Effector memory CD4-positive, alpha-beta T cell (primary cell): ENCODE measurements around the gene TDRD5.
"Not testable (repeated sequence)": the region's sequence is repeated elsewhere in the genome, so short reads cannot be mapped to it uniquely, and the experiment has no call there.

Experiments used
- DNase-seq, 3 donors: peaks; one replicate each; pipeline ENCODE4 v3.0.0-alpha.2; 2020
- H3K27ac ChIP-seq: 2 replicates; pipeline ENCODE4 v1.7.0; 2013; ENCODE audit warnings: mild to moderate bottlenecking, low read length, moderate library complexity; ENCODE audit not compliant: insufficient read depth, poor library complexity, severe bottlenecking
- H3K27me3 ChIP-seq: replicated peaks from 2 replicates; pipeline ENCODE4 v1.7.0; 2013; ENCODE audit warnings: mild to moderate bottlenecking, low read length; ENCODE audit not compliant: insufficient read depth, control insufficient read depth, poor library complexity, severe bottlenecking
- H3K36me3 ChIP-seq: 2 replicates; pipeline ENCODE4 v1.7.0; 2013; ENCODE audit warnings: mild to moderate bottlenecking, low read length, moderate library complexity; ENCODE audit not compliant: control insufficient read depth, insufficient read depth
- H3K4me1 ChIP-seq: 2 replicates; pipeline ENCODE4 v1.7.0; 2013; ENCODE audit warnings: low read length, mild to moderate bottlenecking; ENCODE audit not compliant: control insufficient read depth, insufficient read depth, poor library complexity, severe bottlenecking
- H3K4me3 ChIP-seq: 2 replicates; pipeline ENCODE4 v1.7.0; 2013; ENCODE audit warnings: low read length, low read depth, mild to moderate bottlenecking; ENCODE audit not compliant: insufficient read depth, poor library complexity, severe bottlenecking
- H3K9me3 ChIP-seq: 2 replicates; pipeline ENCODE4 v1.7.0; 2013; ENCODE audit warnings: mild to moderate bottlenecking, low read length, moderate library complexity; ENCODE audit not compliant: control insufficient read depth

TDRD5 gene

GRCh38 chr1:179599623-179600249 is 8.1 kb downstream of the TDRD5 start:
- Histone ChIP-seq H3K27ac (no peak overlapping the region), H3K4me1 (no peaks in the 10 kb centered on the region), H3K36me3 (no peaks in the 10 kb centered on the region), H3K9me3 (no peaks in the 10 kb centered on the region), H3K4me3 (no peak overlapping the region), H3K27me3 (no peaks in the 10 kb centered on the region)
- no peak for DNase-seq

DNA sequence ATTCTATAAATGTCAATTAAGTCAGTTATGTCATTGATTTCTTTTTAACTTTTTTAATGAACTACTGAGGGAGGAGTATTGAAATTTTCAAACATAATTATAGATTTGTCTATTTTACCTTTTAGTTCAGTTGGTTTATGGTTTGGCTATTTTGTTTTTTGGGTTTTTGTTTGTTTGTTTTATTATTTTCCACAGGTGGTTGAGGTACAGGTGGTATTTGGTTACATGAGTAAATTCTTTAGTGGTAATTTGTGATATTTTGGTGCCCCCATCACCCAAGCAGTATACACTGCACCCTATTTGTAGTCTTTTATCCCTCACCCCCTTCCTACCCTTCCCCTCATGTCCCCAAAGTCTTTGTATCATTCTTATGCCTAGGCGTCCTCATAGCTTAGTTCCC is 9.5 kb downstream of the TDRD5 start:
- Histone ChIP-seq H3K4me3 (no peak overlapping the region), H3K27ac (no peak overlapping the region), H3K9me3 (no peaks in the 10 kb centered on the region), H3K36me3 (no peaks in the 10 kb centered on the region), H3K4me1 (no peaks in the 10 kb centered on the region), H3K27me3 (no peaks in the 10 kb centered on the region)
- no peak for DNase-seq

GRCh38 chr1:179612361-179612760 is 20.7 kb downstream of the TDRD5 start:
- Histone ChIP-seq H3K4me3 (no peak overlapping the region), H3K27ac (no peak overlapping the region), H3K9me3 (no peaks in the 10 kb centered on the region), H3K4me1 (no peaks in the 10 kb centered on the region), H3K27me3 (peaks cover 3% of the 10 kb centered on the region), H3K36me3 (no peaks in the 10 kb centered on the region)
- no peak for DNase-seq

- Histone ChIP-seq H3K27me3 (no peaks in the 10 kb centered on the region), H3K4me1 (no peaks in the 10 kb centered on the region), H3K9me3 (no peaks in the 10 kb centered on the region), H3K36me3 (no peaks in the 10 kb centered on the region), H3K27ac (no peak overlapping the region), H3K4me3 (no peak overlapping the region)
- DNase-seq = no peak
These were observed 39.1 kb downstream of the TDRD5 start for GRCh38 chr1:179630719-179631118.

DNA sequence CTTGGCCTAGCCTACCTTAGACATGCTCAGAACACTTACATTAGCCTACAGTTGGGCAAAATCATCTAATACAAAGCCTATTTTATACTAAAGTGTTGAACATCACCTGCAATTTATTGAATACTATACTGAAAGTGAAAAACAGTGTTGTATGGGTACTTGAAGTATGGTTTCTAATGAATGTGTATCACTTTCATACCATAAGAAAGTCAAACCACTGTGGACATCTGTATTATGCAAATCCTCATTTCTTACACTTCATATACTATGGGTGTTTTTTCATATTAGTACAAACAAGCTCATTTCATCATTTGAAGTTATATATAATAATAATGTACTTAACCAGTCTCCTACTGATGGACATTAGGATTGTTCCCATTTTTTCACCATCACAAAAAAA is 41.2 kb downstream of the TDRD5 start:
- Histone ChIP-seq H3K9me3 (no peaks in the 10 kb centered on the region), H3K27me3 (no peaks in the 10 kb centered on the region), H3K4me1 (no peaks in the 10 kb centered on the region), H3K4me3 (no peak overlapping the region), H3K27ac (no peak overlapping the region), H3K36me3 (no peaks in the 10 kb centered on the region)
- DNase-seq = no peak

DNA sequence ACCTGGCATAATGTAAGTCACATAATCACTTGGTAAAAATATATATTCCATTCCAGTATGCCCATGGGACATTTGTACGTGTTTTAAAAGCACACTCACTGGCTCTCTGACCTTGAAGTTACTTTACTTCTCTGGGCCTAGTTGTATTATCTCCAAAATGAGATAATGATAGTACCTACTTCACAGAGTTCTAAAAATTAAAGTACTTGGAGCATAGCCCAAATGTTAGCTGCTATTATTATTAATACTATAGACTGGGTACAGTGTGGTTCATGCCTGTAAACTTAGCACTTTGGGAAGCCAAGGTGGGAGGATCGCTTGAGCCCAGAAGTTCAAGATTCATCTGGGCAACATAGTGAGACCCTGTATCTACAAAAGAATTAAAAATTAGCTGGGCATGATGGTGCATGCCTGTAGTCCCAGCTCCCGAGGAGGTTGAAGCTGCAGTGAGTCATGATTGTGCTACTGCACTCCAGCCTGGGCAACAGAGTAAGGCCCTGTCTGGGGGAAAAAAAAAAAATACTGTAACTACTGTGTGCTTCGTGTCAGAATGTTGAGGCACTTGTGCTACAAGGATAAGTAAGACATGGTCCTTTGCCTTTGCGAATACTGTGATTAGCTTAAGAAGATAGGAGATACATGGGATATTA is 45.7 kb downstream of the TDRD5 start:
- Histone ChIP-seq H3K27ac (no peak overlapping the region), H3K36me3 (no peaks in the 10 kb centered on the region), H3K9me3 (no peaks in the 10 kb centered on the region), H3K27me3 (no peaks in the 10 kb centered on the region), H3K4me3 (no peak overlapping the region), H3K4me1 (no peaks in the 10 kb centered on the region)
- no peak for DNase-seq

DNA sequence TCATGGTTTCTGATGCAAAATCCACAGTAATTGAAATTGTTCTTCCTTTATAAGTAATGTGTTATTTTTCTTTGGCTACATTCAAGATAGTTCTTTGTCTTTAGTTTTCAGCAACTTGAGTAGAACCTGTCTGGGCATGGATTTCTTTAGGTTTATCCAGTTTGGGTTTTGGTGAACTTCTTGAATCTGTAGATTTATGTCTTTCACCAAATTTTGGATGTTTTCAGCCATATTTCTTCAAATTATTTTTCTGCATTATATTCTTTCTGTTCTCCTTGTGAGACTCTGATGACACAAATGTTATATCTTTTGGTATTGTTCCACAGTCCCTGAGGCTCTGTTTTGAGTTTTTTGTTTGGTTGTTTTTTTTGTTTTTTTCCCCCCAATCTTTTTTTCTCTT is 69.4 kb downstream of the TDRD5 start:
- Histone ChIP-seq H3K27ac (no peak overlapping the region), H3K9me3 (no peaks in the 10 kb centered on the region), H3K27me3 (no peaks in the 10 kb centered on the region), H3K4me3 (no peak overlapping the region), H3K4me1 (no peaks in the 10 kb centered on the region), H3K36me3 (no peaks in the 10 kb centered on the region)
- no peak for DNase-seq

GRCh38 chr1:179663810-179664209 is 72.2 kb downstream of the TDRD5 start:
- H3K4me3 ChIP-seq = no peak overlapping the region
- DNase-seq = no peak
- H3K27me3 ChIP-seq = no peaks in the 10 kb centered on the region
- H3K36me3 ChIP-seq = no peaks in the 10 kb centered on the region
- no peaks in the 10 kb centered on the region for H3K9me3 ChIP-seq
- no peak overlapping the region for H3K27ac ChIP-seq
- H3K4me1 ChIP-seq = no peaks in the 10 kb centered on the region

GRCh38 chr1:179677882-179678281 is 86.2 kb downstream of the TDRD5 start:
- Histone ChIP-seq H3K36me3 (no peaks in the 10 kb centered on the region), H3K9me3 (no peaks in the 10 kb centered on the region), H3K4me3 (no peak overlapping the region), H3K4me1 (no peaks in the 10 kb centered on the region), H3K27me3 (no peaks in the 10 kb centered on the region), H3K27ac (no peak overlapping the region)
- no peak for DNase-seq

- DNase-seq, H3K9me3 ChIP-seq, H3K4me1 ChIP-seq, H3K36me3 ChIP-seq, H3K27me3 ChIP-seq, H3K27ac ChIP-seq, H3K4me3 ChIP-seq: not testable (repeated sequence)
These were observed 102.9 kb downstream of the TDRD5 start for GRCh38 chr1:179694530-179694929.
